Endothelial cell of umbilical vein (primary cell): ENCODE measurements around the gene AGXT. TPM values are rescaled to one million over a fixed set of nuclear protein-coding genes. Genes with fewer than 3 reads are reported as not detected.

ENCODE experiments used
- BruUV-seq: library from RNA; stranded (reverse); fragments of 400-500 nt; replicated peaks from 2 replicates; lab custom pipeline; 2021; lab: Mats Ljungman, UMichigan
- CTCF ChIA-PET: fragments of 300-600, 350-600 bp; sonication (Branson Sonifier 250); formaldehyde crosslinking; loops from one replicate; lab custom pipeline; 2021; ENCODE audit warnings: antibody characterized with exemption, inconsistent platforms; lab: Charles Lee
- POLR2A ChIA-PET: fragments of 300-600, 350-600 bp; sonication (Branson Sonifier 250); formaldehyde crosslinking; loops from one replicate; lab custom pipeline; 2021; ENCODE audit warnings: antibody characterized with exemption, inconsistent platforms; lab: Charles Lee
- DNase-seq: peaks from one replicate; pipeline ENCODE4 v3.0.0-alpha.2; 2011; ENCODE audit warnings: low read depth, low spot score
- FAIRE-seq: peaks from 2 replicates; lab custom pipeline; 2011; peaks lifted over from hg19 to GRCh38; lab: Jason Lieb, UNC
- H2AFZ ChIP-seq: 2 replicates; pipeline ENCODE4 v1.6.0; 2012; ENCODE audit warnings: low read depth, low read length, control low read depth, inconsistent platforms
- H3K27ac ChIP-seq: 2 replicates; pipeline ENCODE4 v1.5.1; 2011; ENCODE audit warnings: low read depth, mild to moderate bottlenecking, control low read depth, low read length, moderate library complexity; ENCODE audit not compliant: insufficient read depth
- H3K27me3 ChIP-seq, 2 experiments: 2 replicates each; pipeline versions ENCODE4 v1.6.0 to v1.6.1; 2011; ENCODE audit warnings: low read length in 2 of 2, mixed read lengths in 1 of 2; ENCODE audit not compliant: control insufficient read depth in 2 of 2, insufficient read depth in 2 of 2
- H3K36me3 ChIP-seq, 2 experiments: 2 replicates in 1 of 2; 3 replicates in 1 of 2; pipeline ENCODE4 v1.5.1; 2011; ENCODE audit warnings: low read length in 2 of 2, mild to moderate bottlenecking in 1 of 2, moderate library complexity in 1 of 2; ENCODE audit not compliant: control insufficient read depth in 2 of 2, insufficient read depth in 2 of 2; ENCODE audit errors: extremely low read depth in 1 of 2
- H3K4me1 ChIP-seq: 3 replicates; pipeline ENCODE4 v1.5.1; 2011; ENCODE audit warnings: mild to moderate bottlenecking, low read length; ENCODE audit not compliant: control insufficient read depth, insufficient read depth; ENCODE audit errors: extremely low read depth
- H3K4me2 ChIP-seq: 2 replicates; pipeline ENCODE4 v1.6.1; 2011; ENCODE audit warnings: low read length, control low read depth, mixed read lengths; ENCODE audit not compliant: insufficient read depth
- H3K4me3 ChIP-seq, 3 experiments: fragments of 200-600 bp in 1 of 3; sonication (generic), shearing (Covaris generic) in 1 of 3; replicated peaks in 1 of 3; 2 replicates each; pipeline ENCODE4 v1.5.1; 2011 to 2016; ENCODE audit warnings: control low read depth in 3 of 3, low read length in 3 of 3, mild to moderate bottlenecking in 2 of 3, inconsistent platforms in 1 of 3, low read depth in 1 of 3, moderate library complexity in 1 of 3; ENCODE audit not compliant: insufficient read depth in 1 of 3
- H3K79me2 ChIP-seq: 2 replicates; pipeline ENCODE4 v1.6.0; 2012; ENCODE audit warnings: low read length, inconsistent platforms; ENCODE audit not compliant: control insufficient read depth, insufficient read depth
- H3K9ac ChIP-seq: replicated peaks from 2 replicates; pipeline ENCODE3; 2011; ENCODE audit warnings: low read length, control low read depth; ENCODE audit not compliant: insufficient read depth; ENCODE audit errors: extremely low read depth
- H3K9me1 ChIP-seq: replicated peaks from 3 replicates; pipeline ENCODE4 v1.6.0; 2011; ENCODE audit warnings: mild to moderate bottlenecking, low read length; ENCODE audit not compliant: control insufficient read depth, insufficient read depth; ENCODE audit errors: extremely low read depth
- H3K9me3 ChIP-seq: replicated peaks from 2 replicates; pipeline ENCODE4 v1.5.1; 2012; ENCODE audit warnings: low read length, inconsistent platforms; ENCODE audit not compliant: control insufficient read depth, insufficient read depth
- H4K20me1 ChIP-seq: replicated peaks from 2 replicates; pipeline ENCODE3; 2011; ENCODE audit warnings: mild to moderate bottlenecking, low read length; ENCODE audit not compliant: control insufficient read depth, insufficient read depth; ENCODE audit errors: extremely low read depth
- EZH2 ChIP-seq: IDR thresholded peaks from 2 replicates; pipeline ENCODE4 v1.6.1; 2012; ENCODE audit warnings: borderline replicate concordance, low read depth, mild to moderate bottlenecking, moderate library complexity, low read length, inconsistent platforms; ENCODE audit not compliant: severe bottlenecking
- FOS ChIP-seq: IDR thresholded peaks from 2 replicates; pipeline ENCODE4 v1.6.1; 2011; ENCODE audit warnings: mild to moderate bottlenecking, low read length, moderate library complexity, borderline replicate concordance; ENCODE audit not compliant: insufficient read depth
- GATA2 ChIP-seq: IDR thresholded peaks from 2 replicates; pipeline ENCODE4 v1.7.0; 2011; ENCODE audit warnings: low read depth, mild to moderate bottlenecking, moderate library complexity, mixed read lengths, low read length; ENCODE audit not compliant: insufficient read length, insufficient read depth
- JUN ChIP-seq: IDR thresholded peaks from 2 replicates; pipeline ENCODE4 v1.6.1; 2011; ENCODE audit warnings: borderline replicate concordance, low read depth; ENCODE audit not compliant: insufficient read length, insufficient read depth
- MYC ChIP-seq: IDR thresholded peaks from one replicate; pipeline ENCODE4 v1.6.1; 2011; ENCODE audit warnings: mild to moderate bottlenecking, low read depth, low read length
- POLR2A ChIP-seq: IDR thresholded peaks from 2 replicates; pipeline ENCODE4 v1.6.1; 2012; ENCODE audit warnings: low read depth, mild to moderate bottlenecking, control low read depth, low read length
- POLR2AphosphoS5 ChIP-seq: IDR thresholded peaks from 2 replicates; pipeline ENCODE4 v1.6.1; 2012; ENCODE audit warnings: low read depth, mild to moderate bottlenecking, control low read depth, low read length, moderate library complexity; ENCODE audit not compliant: insufficient read depth
- dilution Hi-C: fragments of 300-500 bp; cut with MboI; formaldehyde crosslinking; loops from one replicate; pipeline ENCODE4 v1.15.0; 2019; ENCODE audit warnings: low sequenced_read_pairs; ENCODE audit not compliant: extremely low pct_ligation_motif_present
- intact Hi-C: fragments of 100-400 bp; cut with micrococcal nuclease; formaldehyde crosslinking; loops from one replicate; pipeline ENCODE4 v1.10.0; 2022
- polyA plus RNA-seq, 4 experiments: library from polyadenylated mRNA; depleted of rRNA in 3 of 4; stranded (reverse) in 3 of 4; unstranded in 1 of 4; fragments of >200 nt; gene quantifications; 2 replicates each; pipeline versions ENCODE4 v1.2.1 to v1.2.3, GENCODE V29; 2011 to 2012; ENCODE audit warnings: missing spikeins in 1 of 4
- total RNA-seq: library from RNA; stranded (reverse); gene quantifications from 2 replicates; pipeline ENCODE4 v1.2.3, GENCODE V29; 2021
- TF ChIP-seq, protein P1 (sequence below), 2 donors: IDR thresholded peaks; 1 replicate in 1 of 2; 2 replicates in 1 of 2; pipeline ENCODE4 v1.5.1; 2011; ENCODE audit warnings: low read length in 2 of 2, mild to moderate bottlenecking in 2 of 2, moderate library complexity in 2 of 2, control low read depth in 1 of 2, inconsistent platforms in 1 of 2, low read depth in 1 of 2; ENCODE audit not compliant: insufficient read depth in 1 of 2; ENCODE audit errors: extremely low read depth in 1 of 2
- TF ChIP-seq, protein P2 (sequence below): IDR thresholded peaks from 2 replicates; pipeline ENCODE4 v1.6.1; 2011; ENCODE audit not compliant: insufficient read depth, insufficient read length

Gene AGXT
- total and polyA plus RNA-seq, 2 donors (not counting 3 experiments of a cell fraction or from before 2014, with no cell fraction given), result not detected

DNA sequence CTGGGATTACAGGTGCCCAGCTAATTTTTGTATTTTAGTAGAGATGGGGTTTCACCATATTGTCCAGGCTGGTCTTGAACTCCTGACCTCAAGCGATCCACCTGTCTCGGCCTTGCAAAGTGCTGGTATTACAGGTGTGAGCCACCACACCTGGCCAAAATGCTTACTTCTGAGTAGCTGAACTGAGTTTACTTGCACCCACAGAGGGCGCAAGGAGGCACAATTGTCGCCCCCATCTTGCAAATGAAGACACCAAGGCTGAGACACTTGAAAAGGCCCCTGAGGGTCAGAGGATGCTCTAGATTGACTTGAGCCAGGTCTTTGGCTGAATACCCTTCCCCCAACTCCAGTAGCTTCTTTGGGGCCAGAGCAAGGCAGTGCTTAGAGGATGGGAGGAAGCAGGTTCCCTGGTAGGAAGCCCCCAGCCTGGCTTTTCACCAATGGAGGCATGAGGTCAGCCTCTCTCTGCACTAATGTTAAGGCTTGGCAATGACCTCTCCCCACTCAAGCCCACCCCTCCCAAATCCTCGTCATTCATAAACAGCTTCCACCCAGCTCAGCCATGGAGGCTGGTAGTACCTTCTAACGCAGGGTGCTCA, 34.1 kb upstream of the AGXT start:
- DNase-seq (no peak), FAIRE-seq (no peak)
- intact Hi-C loops (loop anchor here (5.0 kb wide), 1 partner anchor 397 kb away; the partner anchor contains the start of gene GPC1), dilution Hi-C loops (no loop called here)
- Histone ChIP-seq H3K4me2 (no peak overlapping the region), H3K9me1 (no peaks in the 10 kb centered on the region), H2AFZ (no peak overlapping the region), H3K27ac (no peak overlapping the region), H3K27me3 (peaks cover 5 to 11% of the 10 kb centered on the region in 2 experiments), H3K79me2 (no peaks in the 10 kb centered on the region), H3K36me3 (no peaks in the 10 kb centered on the region), H3K9me3 (no peaks in the 10 kb centered on the region), H3K4me1 (peaks cover 5% of the 10 kb centered on the region), H3K9ac (no peak overlapping the region), H3K4me3 (no peak overlapping the region), H4K20me1 (no peaks in the 10 kb centered on the region)
- no TSS peak for BruUV-seq
- ChIA-PET POLR2A (no interaction called here), CTCF (interaction anchor here (1.2 kb wide), 1 partner anchor 12 kb away, joined by 5 read pairs; no protein-coding TSS in a partner anchor)
- TF ChIP-seq EZH2 (no peak), POLR2AphosphoS5 (no peak), FOS (no peak), GATA2 (no peak), MYC (no peak), JUN (no peak), POLR2A (no peak)
- TF ChIP-seq, protein P1, sequence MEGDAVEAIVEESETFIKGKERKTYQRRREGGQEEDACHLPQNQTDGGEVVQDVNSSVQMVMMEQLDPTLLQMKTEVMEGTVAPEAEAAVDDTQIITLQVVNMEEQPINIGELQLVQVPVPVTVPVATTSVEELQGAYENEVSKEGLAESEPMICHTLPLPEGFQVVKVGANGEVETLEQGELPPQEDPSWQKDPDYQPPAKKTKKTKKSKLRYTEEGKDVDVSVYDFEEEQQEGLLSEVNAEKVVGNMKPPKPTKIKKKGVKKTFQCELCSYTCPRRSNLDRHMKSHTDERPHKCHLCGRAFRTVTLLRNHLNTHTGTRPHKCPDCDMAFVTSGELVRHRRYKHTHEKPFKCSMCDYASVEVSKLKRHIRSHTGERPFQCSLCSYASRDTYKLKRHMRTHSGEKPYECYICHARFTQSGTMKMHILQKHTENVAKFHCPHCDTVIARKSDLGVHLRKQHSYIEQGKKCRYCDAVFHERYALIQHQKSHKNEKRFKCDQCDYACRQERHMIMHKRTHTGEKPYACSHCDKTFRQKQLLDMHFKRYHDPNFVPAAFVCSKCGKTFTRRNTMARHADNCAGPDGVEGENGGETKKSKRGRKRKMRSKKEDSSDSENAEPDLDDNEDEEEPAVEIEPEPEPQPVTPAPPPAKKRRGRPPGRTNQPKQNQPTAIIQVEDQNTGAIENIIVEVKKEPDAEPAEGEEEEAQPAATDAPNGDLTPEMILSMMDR (IDR thresholded peaks at IDR 0.05; ENCODE audit: extremely low read depth in 1 of 2, insufficient read depth in 1 of 2, low read depth in 1 of 2, low read length in 2 of 2), result no peak
- TF ChIP-seq, protein P2, sequence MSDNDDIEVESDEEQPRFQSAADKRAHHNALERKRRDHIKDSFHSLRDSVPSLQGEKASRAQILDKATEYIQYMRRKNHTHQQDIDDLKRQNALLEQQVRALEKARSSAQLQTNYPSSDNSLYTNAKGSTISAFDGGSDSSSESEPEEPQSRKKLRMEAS, result no peak
